Neural crest cell (in vitro differentiated cells): ENCODE results near the gene RASA3. TPM values are rescaled to one million over a fixed set of nuclear protein-coding genes. Genes with fewer than 3 reads are reported as not detected.

ENCODE experiments used
- DNase-seq: peaks from one replicate; pipeline ENCODE4 v3.0.0; 2021; ENCODE audit warnings: low read depth, mixed read lengths, low spot score
- H3K27ac Mint-ChIP-seq: one replicate; pipeline ENCODE4 v1.8.0; 2021; ENCODE audit warnings: mild to moderate bottlenecking, mixed read lengths; ENCODE audit not compliant: unreplicated experiment
- H3K27me3 Mint-ChIP-seq: 2 replicates; pipeline ENCODE4 v1.8.0; 2021; ENCODE audit warnings: low read depth, mild to moderate bottlenecking, mixed read lengths
- H3K36me3 Mint-ChIP-seq: 2 replicates; pipeline ENCODE4 v1.8.0; 2021; ENCODE audit warnings: low read depth, mild to moderate bottlenecking, mixed read lengths
- H3K4me1 Mint-ChIP-seq: 2 replicates; pipeline ENCODE4 v1.8.0; 2021; ENCODE audit warnings: mixed read lengths
- H3K4me3 Mint-ChIP-seq: one replicate; pipeline ENCODE4 v1.8.0; 2021; ENCODE audit warnings: mild to moderate bottlenecking, mixed read lengths
- H3K9me3 Mint-ChIP-seq: 2 replicates; pipeline ENCODE4 v1.8.0; 2021; ENCODE audit warnings: mixed read lengths
- CTCF ChIP-seq: fragments of 200-600 bp; sonication (generic); conservative IDR thresholded peaks from 2 replicates; pipeline ENCODE4 v1.5.0; 2021; ENCODE audit warnings: antibody characterized with exemption, mild to moderate bottlenecking
- total RNA-seq: library from RNA; stranded (reverse); gene quantifications from 2 replicates; pipeline ENCODE4 v1.2.1, GENCODE V29; 2021

Gene RASA3
- total RNA-seq, 1 donor from 2014 or later = 29.5 TPM

- Mint-ChIP-seq H3K36me3 (peaks cover 2% of the 10 kb centered on the region), H3K27me3 (no peaks in the 10 kb centered on the region), H3K4me3 (no peak overlapping the region), H3K9me3 (peaks cover 7% of the 10 kb centered on the region), H3K27ac (no peak overlapping the region), H3K4me1 (peaks cover 4% of the 10 kb centered on the region)
- no peak for TF ChIP-seq CTCF
- DNase-seq = no peak
Measured at GRCh38 chr13:114173745-114174144, 41.3 kb upstream of the RASA3 start.

- Mint-ChIP-seq H3K36me3 (peaks cover 2% of the 10 kb centered on the region), H3K4me1 (no peaks in the 10 kb centered on the region), H3K4me3 (no peak overlapping the region), H3K27ac (no peak overlapping the region), H3K27me3 (no peaks in the 10 kb centered on the region), H3K9me3 (peaks cover 8% of the 10 kb centered on the region)
- TF ChIP-seq CTCF = no peak
- no peak for DNase-seq
Measured at GRCh38 chr13:114173272-114173671, 40.8 kb upstream of the RASA3 start.

- no peak overlapping the region for H3K4me3 Mint-ChIP-seq
- H3K27ac Mint-ChIP-seq = no peak overlapping the region
- TF ChIP-seq CTCF = no peak
- no peaks in the 10 kb centered on the region for H3K36me3 Mint-ChIP-seq
- DNase-seq = no peak
- H3K4me1 Mint-ChIP-seq = peaks cover 18% of the 10 kb centered on the region
- H3K9me3 Mint-ChIP-seq = peaks cover 5% of the 10 kb centered on the region
- H3K27me3 Mint-ChIP-seq = no peaks in the 10 kb centered on the region
Measured at GRCh38 chr13:114167885-114168284, 35.5 kb upstream of the RASA3 start.

GRCh38 chr13:114167426-114167825, 35.0 kb upstream of the RASA3 start:
- peaks cover 22% of the 10 kb centered on the region for H3K4me1 Mint-ChIP-seq
- H3K27me3 Mint-ChIP-seq = no peaks in the 10 kb centered on the region
- no peak overlapping the region for H3K27ac Mint-ChIP-seq
- H3K36me3 Mint-ChIP-seq = no peaks in the 10 kb centered on the region
- H3K9me3 Mint-ChIP-seq = peaks cover 5% of the 10 kb centered on the region
- no peak for TF ChIP-seq CTCF
- DNase-seq = no peak
- no peak overlapping the region for H3K4me3 Mint-ChIP-seq

GRCh38 chr13:114166381-114167131, 34.1 kb upstream of the RASA3 start:
- H3K9me3 Mint-ChIP-seq = peaks cover 5% of the 10 kb centered on the region

More at GRCh38 chr13:114166381-114167131, 34.1 kb upstream of the RASA3 start:
- no peak overlapping the region for H3K27ac Mint-ChIP-seq
- TF ChIP-seq CTCF = no peak
- no peak for DNase-seq
- H3K36me3 Mint-ChIP-seq = no peaks in the 10 kb centered on the region
- H3K27me3 Mint-ChIP-seq = no peaks in the 10 kb centered on the region
- H3K4me1 Mint-ChIP-seq = peaks cover 27% of the 10 kb centered on the region
- no peak overlapping the region for H3K4me3 Mint-ChIP-seq
